ENCODE results near the gene TMEM72. TPM values are rescaled to one million over a fixed set of nuclear protein-coding genes. Genes with fewer than 3 reads are reported as not detected.

TMEM72 gene
- total and polyA plus RNA-seq, 2 experiments from 2014 or later: not detected

GRCh38 chr10:44911951-44912350, 814 bp downstream of the TMEM72 start:
- no peak overlapping the region for H3K4me2 ChIP-seq
- Mint-ChIP-seq H3K27ac (no peak overlapping the region), H3K4me3 (no peak overlapping the region), H3K27me3 (ENCODE audit: insufficient read depth, low read depth, poor library complexity) (peaks cover 13% of the 10 kb centered on the region), H3K4me1 (peaks cover 34% of the 10 kb centered on the region), H3K36me3 (ENCODE audit: low read depth) (no peaks in the 10 kb centered on the region), H3K9me3 (peaks cover under 1% of the 10 kb centered on the region; the same call in 2 of the 3 replicates)
- no peaks in the 10 kb centered on the region for H4K20me1 ChIP-seq (replicated peaks; ENCODE audit: insufficient read depth)
- DNase-seq (ENCODE audit: low spot score) (no peak), ATAC-seq (no peak)
- no peaks in the 10 kb centered on the region for H3K27me3 ChIP-seq (ENCODE audit: insufficient read depth)
- TF ChIP-seq ZNF114 (CRISPR knock-in tag; IDR thresholded peaks at IDR 0.05) (no peak), ZNF331 (CRISPR knock-in tag; IDR thresholded peaks at IDR 0.05; ENCODE audit: low read depth) (no peak)
- TF ChIP-seq, protein P1, sequence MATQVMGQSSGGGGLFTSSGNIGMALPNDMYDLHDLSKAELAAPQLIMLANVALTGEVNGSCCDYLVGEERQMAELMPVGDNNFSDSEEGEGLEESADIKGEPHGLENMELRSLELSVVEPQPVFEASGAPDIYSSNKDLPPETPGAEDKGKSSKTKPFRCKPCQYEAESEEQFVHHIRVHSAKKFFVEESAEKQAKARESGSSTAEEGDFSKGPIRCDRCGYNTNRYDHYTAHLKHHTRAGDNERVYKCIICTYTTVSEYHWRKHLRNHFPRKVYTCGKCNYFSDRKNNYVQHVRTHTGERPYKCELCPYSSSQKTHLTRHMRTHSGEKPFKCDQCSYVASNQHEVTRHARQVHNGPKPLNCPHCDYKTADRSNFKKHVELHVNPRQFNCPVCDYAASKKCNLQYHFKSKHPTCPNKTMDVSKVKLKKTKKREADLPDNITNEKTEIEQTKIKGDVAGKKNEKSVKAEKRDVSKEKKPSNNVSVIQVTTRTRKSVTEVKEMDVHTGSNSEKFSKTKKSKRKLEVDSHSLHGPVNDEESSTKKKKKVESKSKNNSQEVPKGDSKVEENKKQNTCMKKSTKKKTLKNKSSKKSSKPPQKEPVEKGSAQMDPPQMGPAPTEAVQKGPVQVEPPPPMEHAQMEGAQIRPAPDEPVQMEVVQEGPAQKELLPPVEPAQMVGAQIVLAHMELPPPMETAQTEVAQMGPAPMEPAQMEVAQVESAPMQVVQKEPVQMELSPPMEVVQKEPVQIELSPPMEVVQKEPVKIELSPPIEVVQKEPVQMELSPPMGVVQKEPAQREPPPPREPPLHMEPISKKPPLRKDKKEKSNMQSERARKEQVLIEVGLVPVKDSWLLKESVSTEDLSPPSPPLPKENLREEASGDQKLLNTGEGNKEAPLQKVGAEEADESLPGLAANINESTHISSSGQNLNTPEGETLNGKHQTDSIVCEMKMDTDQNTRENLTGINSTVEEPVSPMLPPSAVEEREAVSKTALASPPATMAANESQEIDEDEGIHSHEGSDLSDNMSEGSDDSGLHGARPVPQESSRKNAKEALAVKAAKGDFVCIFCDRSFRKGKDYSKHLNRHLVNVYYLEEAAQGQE (IDR thresholded peaks at IDR 0.05; ENCODE audit: unreplicated experiment): no peak
- H3F3A ChIP-seq (replicated peaks; ENCODE audit: low read depth): no peaks in the 10 kb centered on the region
- H3K36me3 ChIP-seq (ENCODE audit: insufficient read depth): no peaks in the 10 kb centered on the region
- no peaks in the 10 kb centered on the region; the same call in 1 of the 2 replicates for H3K9me2 ChIP-seq (ENCODE audit: insufficient read depth)
- no peak overlapping the region for H3K27ac ChIP-seq (ENCODE audit: low read depth)
- no peak overlapping the region for H3K4me3 ChIP-seq
- peaks cover 5% of the 10 kb centered on the region; the same call in 1 of the 2 replicates for H3K4me1 ChIP-seq (ENCODE audit: insufficient read depth)
- no peaks in the 10 kb centered on the region for H3K79me2 ChIP-seq (replicated peaks; ENCODE audit: insufficient read depth)
- H2AFZ ChIP-seq: no peak overlapping the region

GRCh38 chr10:44913350-44914081, 2.4 kb downstream of the TMEM72 start:
- ATAC-seq (no peak), DNase-seq (ENCODE audit: low spot score) (no peak)
- H2AFZ ChIP-seq: peak overlapping the region; percentile 18
- no peaks in the 10 kb centered on the region for H3K79me2 ChIP-seq (replicated peaks; ENCODE audit: insufficient read depth)
- peaks cover 11% of the 10 kb centered on the region; the same call in 2 of the 3 replicates for H3K9me3 Mint-ChIP-seq
- no peaks in the 10 kb centered on the region for H3K27me3 ChIP-seq (ENCODE audit: insufficient read depth)
- H3K27ac ChIP-seq (ENCODE audit: low read depth): no peak overlapping the region
- no peak overlapping the region for H3K4me2 ChIP-seq
- H4K20me1 ChIP-seq (replicated peaks; ENCODE audit: insufficient read depth): no peaks in the 10 kb centered on the region
- H3K4me1 ChIP-seq (ENCODE audit: insufficient read depth): no peaks in the 10 kb centered on the region
- TF ChIP-seq NANOG (IDR thresholded peaks at IDR 0.05; ENCODE audit: borderline replicate concordance) (no peak), ETS1 (IDR thresholded peaks at IDR 0.05) (no peak), CREB1 (CRISPR knock-in tag; IDR thresholded peaks at IDR 0.05; ENCODE audit: low read depth) (no peak), ZNF114 (CRISPR knock-in tag; IDR thresholded peaks at IDR 0.05) (no peak), JUNB (IDR thresholded peaks at IDR 0.05; ENCODE audit: unreplicated experiment) (no peak), EZH2phosphoT487 (IDR thresholded peaks at IDR 0.05; ENCODE audit: unreplicated experiment) (no peak), EZH2 (IDR thresholded peaks at IDR 0.05; ENCODE audit: low read depth, unreplicated experiment) (no peak), POLR2AphosphoS5 (IDR thresholded peaks at IDR 0.05; ENCODE audit: low read depth) (no peak)
- TF ChIP-seq, protein P1 (IDR thresholded peaks at IDR 0.05; ENCODE audit: unreplicated experiment): no peak
- H3K4me3 Mint-ChIP-seq: no peak overlapping the region
- H3K4me1 Mint-ChIP-seq: peaks cover 25% of the 10 kb centered on the region
- H3K27ac Mint-ChIP-seq: no peak overlapping the region
- H3K4me3 ChIP-seq: no peak overlapping the region
- H3K36me3 Mint-ChIP-seq (ENCODE audit: low read depth): peaks cover 4% of the 10 kb centered on the region; the same call in 1 of the 3 replicates
- H3K36me3 ChIP-seq (ENCODE audit: insufficient read depth): no peaks in the 10 kb centered on the region
- peaks cover 9% of the 10 kb centered on the region for H3K27me3 Mint-ChIP-seq (ENCODE audit: insufficient read depth, low read depth, poor library complexity)
- no peaks in the 10 kb centered on the region for H3F3A ChIP-seq (replicated peaks; ENCODE audit: low read depth)
- H3K9me2 ChIP-seq (ENCODE audit: insufficient read depth): 0 out of 2 replicates have a peak, but pooled peaks cover 2% of the 10 kb centered on the region

Measured in GM23338 (cell line).